Astrocyte of the spinal cord (primary cell): ENCODE results near the gene NUP153.
A peak's percentile ranks its signal among the peaks of the same experiment; 100 is the strongest.

Experiments used
- DNase-seq: peaks from one replicate; pipeline ENCODE4 v3.0.0; 2011; ENCODE audit warnings: low read depth, low spot score
- H3K4me3 ChIP-seq: 2 replicates; pipeline ENCODE4 v1.5.1; 2011; ENCODE audit warnings: low read depth, mild to moderate bottlenecking, low read length, moderate library complexity
- in situ Hi-C: cut with HindIII; loops from 2 replicates; pipeline ENCODE4 v1.10.0; 2017; ENCODE audit warnings: low sequenced_read_pairs
- TF ChIP-seq, protein P1 (sequence below): IDR thresholded peaks from 2 replicates; pipeline ENCODE4 v1.5.1; 2012; ENCODE audit warnings: low read depth, mild to moderate bottlenecking, low read length, inconsistent platforms

Gene NUP153

DNA sequence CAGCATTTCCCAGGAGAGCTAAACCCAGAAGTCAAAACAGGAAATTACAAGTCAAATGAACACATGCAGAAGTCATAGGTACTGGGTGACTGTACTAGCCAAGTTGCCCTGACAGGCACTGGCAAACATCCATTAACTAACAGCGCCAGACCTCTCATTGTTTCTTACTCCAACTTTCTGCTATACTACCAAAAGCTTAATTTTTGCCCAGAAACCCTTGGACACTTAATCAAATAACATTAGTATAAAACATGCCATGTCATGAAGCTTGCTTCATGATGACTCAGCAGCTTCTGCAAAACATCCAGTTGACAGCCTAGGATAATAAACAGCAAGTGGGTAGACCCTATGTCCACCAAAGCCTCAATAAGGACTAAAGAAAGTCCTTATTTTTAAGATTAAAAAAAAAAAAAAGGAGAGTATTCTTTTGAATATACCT lies 3.5 kb downstream of the NUP153 start:
- DNase-seq, result peak; percentile 68
- H3K4me3 ChIP-seq, result no peak overlapping the region
- in situ Hi-C loops, result no loop called here
- TF ChIP-seq, protein P1, sequence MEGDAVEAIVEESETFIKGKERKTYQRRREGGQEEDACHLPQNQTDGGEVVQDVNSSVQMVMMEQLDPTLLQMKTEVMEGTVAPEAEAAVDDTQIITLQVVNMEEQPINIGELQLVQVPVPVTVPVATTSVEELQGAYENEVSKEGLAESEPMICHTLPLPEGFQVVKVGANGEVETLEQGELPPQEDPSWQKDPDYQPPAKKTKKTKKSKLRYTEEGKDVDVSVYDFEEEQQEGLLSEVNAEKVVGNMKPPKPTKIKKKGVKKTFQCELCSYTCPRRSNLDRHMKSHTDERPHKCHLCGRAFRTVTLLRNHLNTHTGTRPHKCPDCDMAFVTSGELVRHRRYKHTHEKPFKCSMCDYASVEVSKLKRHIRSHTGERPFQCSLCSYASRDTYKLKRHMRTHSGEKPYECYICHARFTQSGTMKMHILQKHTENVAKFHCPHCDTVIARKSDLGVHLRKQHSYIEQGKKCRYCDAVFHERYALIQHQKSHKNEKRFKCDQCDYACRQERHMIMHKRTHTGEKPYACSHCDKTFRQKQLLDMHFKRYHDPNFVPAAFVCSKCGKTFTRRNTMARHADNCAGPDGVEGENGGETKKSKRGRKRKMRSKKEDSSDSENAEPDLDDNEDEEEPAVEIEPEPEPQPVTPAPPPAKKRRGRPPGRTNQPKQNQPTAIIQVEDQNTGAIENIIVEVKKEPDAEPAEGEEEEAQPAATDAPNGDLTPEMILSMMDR, result no peak

DNA sequence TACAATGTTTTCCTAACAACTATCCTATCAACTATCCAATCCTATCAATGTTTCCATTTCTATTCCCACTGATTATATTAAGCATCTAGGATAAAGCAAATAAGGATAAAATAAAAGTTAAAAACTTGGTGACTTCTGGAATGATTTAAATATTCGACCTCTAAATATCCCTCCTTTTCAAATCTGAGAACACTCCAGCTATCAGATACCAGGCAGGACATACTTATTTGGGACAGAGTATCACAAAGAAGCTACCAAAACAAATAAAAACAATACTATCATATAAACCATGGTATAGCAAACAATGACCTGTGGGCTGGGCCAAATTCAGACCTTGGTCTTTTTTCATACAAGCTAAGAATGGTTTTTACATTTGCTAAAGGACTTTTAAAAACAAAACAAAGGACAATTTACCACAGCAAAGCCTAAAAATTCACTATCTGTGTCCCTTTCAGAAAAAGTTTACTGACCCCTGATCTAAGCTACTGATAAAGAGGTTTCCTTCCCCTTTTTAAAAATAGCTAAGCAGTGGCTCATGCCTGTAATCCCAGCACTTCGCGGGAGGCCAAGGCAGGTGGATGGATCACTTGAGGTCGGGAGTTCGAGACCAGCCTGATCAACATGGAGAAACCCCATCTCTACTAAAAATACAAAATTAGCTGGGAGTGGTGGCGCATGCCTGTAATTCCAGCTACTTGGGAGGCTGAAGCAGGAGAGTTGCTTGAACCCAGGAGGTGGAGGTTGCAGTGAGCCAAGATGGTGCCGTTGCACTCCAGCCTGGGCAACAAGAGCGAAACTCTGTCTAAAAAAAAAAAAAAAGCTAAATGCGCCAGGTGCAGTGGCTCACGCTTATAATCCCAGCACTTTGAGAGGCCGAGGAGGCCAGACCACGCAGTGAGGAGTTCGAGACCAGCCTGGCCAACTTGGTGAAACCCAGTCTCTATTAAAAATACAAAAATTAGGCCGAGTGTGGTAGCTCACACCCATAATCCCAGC lies 6.0 kb downstream of the NUP153 start:
- DNase-seq, result no peak
- TF ChIP-seq, protein P1, result no peak
- no peak overlapping the region for H3K4me3 ChIP-seq
- in situ Hi-C loops, result no loop called here

DNA sequence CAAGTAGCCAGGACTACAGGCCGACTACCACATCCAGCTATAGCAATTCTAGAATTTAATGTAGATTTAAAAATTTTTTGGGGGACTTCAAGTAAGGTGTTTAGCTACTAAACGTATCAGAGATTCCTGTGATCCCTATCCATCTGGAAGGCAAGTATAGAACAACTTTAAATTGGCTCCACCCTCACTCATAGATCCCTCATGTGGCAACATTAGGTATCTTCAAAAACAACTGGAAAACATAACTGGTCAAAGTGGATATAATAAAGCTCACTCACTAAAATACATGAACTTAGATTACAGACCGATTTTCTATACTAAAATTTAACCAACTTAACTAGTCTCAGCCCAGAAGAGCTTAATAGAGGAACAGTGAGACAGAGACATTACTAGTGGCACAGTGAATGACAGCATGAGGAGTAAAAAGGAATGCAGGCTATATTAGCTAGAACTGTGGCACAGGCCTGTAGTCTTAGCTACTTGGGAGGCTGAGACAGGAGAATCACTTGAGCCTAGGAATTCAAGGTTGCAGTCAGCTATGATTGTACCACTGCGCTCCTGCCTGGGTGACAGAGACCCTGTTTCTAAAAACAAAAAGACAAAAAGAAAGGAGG lies 14.7 kb downstream of the NUP153 start:
- DNase-seq, result no peak
- no peak overlapping the region for H3K4me3 ChIP-seq
- in situ Hi-C loops, result no loop called here
- TF ChIP-seq, protein P1, result no peak

DNA sequence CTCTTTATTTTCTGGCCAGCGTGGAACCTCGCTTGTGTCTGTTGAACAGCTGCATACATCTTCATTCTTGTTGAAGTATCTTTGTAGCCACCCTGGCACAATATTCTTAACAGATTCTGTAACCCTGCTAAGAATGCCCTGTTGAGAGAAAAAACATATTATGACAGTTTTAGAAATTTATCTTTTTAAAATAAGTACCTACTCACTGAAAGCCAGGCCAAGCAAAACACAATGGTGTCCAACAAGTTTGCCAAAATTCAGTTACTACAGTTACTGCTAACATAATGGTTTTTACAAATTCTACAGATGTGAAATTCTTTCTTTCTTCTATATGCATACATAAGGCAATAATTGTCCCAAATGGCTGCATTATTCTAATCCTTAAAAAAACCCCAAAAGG lies 18.2 kb downstream of the NUP153 start:
- DNase-seq, result peak; percentile 45
- TF ChIP-seq, protein P1, result no peak
- in situ Hi-C loops, result no loop called here
- H3K4me3 ChIP-seq, result no peak overlapping the region

DNA sequence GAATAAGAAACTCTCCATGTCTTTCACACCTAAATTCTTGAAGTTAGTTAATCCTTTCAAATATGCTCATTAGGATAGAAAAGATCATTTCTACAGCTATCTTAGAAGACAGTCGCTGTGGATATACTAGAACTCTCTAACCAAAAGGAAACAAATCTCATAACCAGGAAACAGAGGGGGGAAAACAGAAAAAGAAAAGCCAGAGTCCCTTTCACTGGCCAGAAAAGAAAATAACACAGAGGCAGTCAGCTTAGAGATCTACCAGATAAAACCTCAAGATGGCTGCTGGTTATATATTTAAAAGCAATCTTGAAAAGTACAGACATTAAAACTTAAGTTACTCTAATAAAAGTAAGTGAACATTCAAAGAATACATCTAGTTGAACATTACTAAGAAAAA lies 19.6 kb downstream of the NUP153 start:
- in situ Hi-C loops, result no loop called here
- no peak overlapping the region for H3K4me3 ChIP-seq
- TF ChIP-seq, protein P1, result no peak
- DNase-seq, result no peak

DNA sequence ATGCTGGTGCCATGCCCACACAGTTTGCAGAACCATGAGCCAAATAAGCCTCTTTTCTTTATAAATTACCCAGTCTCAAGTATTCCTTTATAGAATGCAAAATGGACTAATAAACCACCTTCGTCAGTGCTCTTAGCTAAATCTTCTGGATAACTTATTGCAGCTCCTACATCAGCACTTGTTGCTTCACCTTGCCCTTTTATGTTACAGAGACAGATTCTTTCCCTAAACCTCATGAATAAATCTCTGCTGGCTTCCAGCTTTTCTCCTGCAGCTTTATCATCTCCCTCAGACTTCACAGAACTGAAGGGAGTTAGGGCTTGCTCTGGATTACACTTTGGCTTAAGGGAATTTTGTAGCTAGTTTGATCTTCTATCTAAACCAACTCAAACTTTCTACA lies 22.6 kb downstream of the NUP153 start:
- TF ChIP-seq, protein P1, result no peak
- in situ Hi-C loops, result no loop called here
- DNase-seq, result no peak
- H3K4me3 ChIP-seq, result no peak overlapping the region
